ENCODE data around the gene BNC2.

Gene BNC2

GRCh38 chr9:16433494-16433893 lies 437.0 kb downstream of the BNC2 start:
- no peak overlapping the region for H3K4me3 ChIP-seq (ENCODE audit: low read length)
- H3K4me2 ChIP-seq (ENCODE audit: low read depth, low read length), result no peak overlapping the region
- H3K4me1 ChIP-seq (ENCODE audit: low read length), result no peaks in the 10 kb centered on the region
- H3K9me2 ChIP-seq (replicated peaks; ENCODE audit: insufficient read depth, low read length), result no peaks in the 10 kb centered on the region
- H3K9ac ChIP-seq (ENCODE audit: low read length), result no peak overlapping the region
- no peaks in the 10 kb centered on the region for H3K27me3 ChIP-seq (replicated peaks; ENCODE audit: insufficient read depth, low read length)
- H4K20me1 ChIP-seq (ENCODE audit: insufficient read depth, low read length), result no peaks in the 10 kb centered on the region
- no peaks in the 10 kb centered on the region for H3K79me2 ChIP-seq (ENCODE audit: low read length)
- no peaks in the 10 kb centered on the region for H3F3A ChIP-seq (ENCODE audit: insufficient read depth, low read length)
- H2AFZ ChIP-seq (ENCODE audit: low read length), result no peak overlapping the region
- TF ChIP-seq EZH2phosphoT487 (IDR thresholded peaks at IDR 0.05; ENCODE audit: low read length), result no peak
- no peak for TF ChIP-seq EZH2 (optimal IDR thresholded peaks at IDR 0.05; ENCODE audit: low read depth, low read length)
- TF ChIP-seq CTCF (IDR thresholded peaks at IDR 0.05; ENCODE audit: low read length), result no peak
- no peaks in the 10 kb centered on the region for H3K9me3 ChIP-seq (replicated peaks; ENCODE audit: insufficient read depth, low read length)
- no peaks in the 10 kb centered on the region for H3K36me3 ChIP-seq (replicated peaks; ENCODE audit: insufficient read depth, low read length)
- no peak for DNase-seq
- H3K27ac ChIP-seq (ENCODE audit: low read length), result no peak overlapping the region

GRCh38 chr9:16431666-16432392 lies 438.6 kb downstream of the BNC2 start:
- TF ChIP-seq EZH2 (optimal IDR thresholded peaks at IDR 0.05; ENCODE audit: low read depth, low read length), result no peak
- no peak for TF ChIP-seq EZH2phosphoT487 (IDR thresholded peaks at IDR 0.05; ENCODE audit: low read length)
- TF ChIP-seq CTCF (IDR thresholded peaks at IDR 0.05; ENCODE audit: low read length), result no peak
- no peaks in the 10 kb centered on the region for H3F3A ChIP-seq (ENCODE audit: insufficient read depth, low read length)
- no peaks in the 10 kb centered on the region for H3K79me2 ChIP-seq (ENCODE audit: low read length)
- no peaks in the 10 kb centered on the region for H3K9me2 ChIP-seq (replicated peaks; ENCODE audit: insufficient read depth, low read length)
- H3K4me2 ChIP-seq (ENCODE audit: low read depth, low read length), result no peak overlapping the region
- no peak for DNase-seq
- H3K9me3 ChIP-seq (replicated peaks; ENCODE audit: insufficient read depth, low read length), result no peaks in the 10 kb centered on the region
- no peaks in the 10 kb centered on the region for H3K4me1 ChIP-seq (ENCODE audit: low read length)
- no peak overlapping the region for H3K27ac ChIP-seq (ENCODE audit: low read length)
- H3K4me3 ChIP-seq (ENCODE audit: low read length), result no peak overlapping the region
- H3K9ac ChIP-seq (ENCODE audit: low read length), result no peak overlapping the region
- no peaks in the 10 kb centered on the region for H3K36me3 ChIP-seq (replicated peaks; ENCODE audit: insufficient read depth, low read length)
- H2AFZ ChIP-seq (ENCODE audit: low read length), result no peak overlapping the region
- no peaks in the 10 kb centered on the region for H3K27me3 ChIP-seq (replicated peaks; ENCODE audit: insufficient read depth, low read length)
- no peaks in the 10 kb centered on the region for H4K20me1 ChIP-seq (ENCODE audit: insufficient read depth, low read length)

- no peaks in the 10 kb centered on the region for H3K27me3 ChIP-seq (replicated peaks; ENCODE audit: insufficient read depth, low read length)
- H3K27ac ChIP-seq (ENCODE audit: low read length), result no peak overlapping the region
- no peaks in the 10 kb centered on the region for H3K79me2 ChIP-seq (ENCODE audit: low read length)
- no peak overlapping the region for H3K4me2 ChIP-seq (ENCODE audit: low read depth, low read length)
- no peak overlapping the region for H3K4me3 ChIP-seq (ENCODE audit: low read length)
- H3K9me3 ChIP-seq (replicated peaks; ENCODE audit: insufficient read depth, low read length), result no peaks in the 10 kb centered on the region
- DNase-seq, result no peak
- no peaks in the 10 kb centered on the region for H3F3A ChIP-seq (ENCODE audit: insufficient read depth, low read length)
- H4K20me1 ChIP-seq (ENCODE audit: insufficient read depth, low read length), result no peaks in the 10 kb centered on the region
- H3K36me3 ChIP-seq (replicated peaks; ENCODE audit: insufficient read depth, low read length), result no peaks in the 10 kb centered on the region
- no peaks in the 10 kb centered on the region for H3K4me1 ChIP-seq (ENCODE audit: low read length)
- H2AFZ ChIP-seq (ENCODE audit: low read length), result no peak overlapping the region
- H3K9me2 ChIP-seq (replicated peaks; ENCODE audit: insufficient read depth, low read length), result no peaks in the 10 kb centered on the region
- H3K9ac ChIP-seq (ENCODE audit: low read length), result no peak overlapping the region
- TF ChIP-seq EZH2 (optimal IDR thresholded peaks at IDR 0.05; ENCODE audit: low read depth, low read length), result no peak
- no peak for TF ChIP-seq CTCF (IDR thresholded peaks at IDR 0.05; ENCODE audit: low read length)
- no peak for TF ChIP-seq EZH2phosphoT487 (IDR thresholded peaks at IDR 0.05; ENCODE audit: low read length)
Observed at GRCh38 chr9:16429671-16430070, 440.8 kb downstream of the BNC2 start.

All from MM.1S (cell line).